ENCODE results near the gene GDPGP1.

DNA sequence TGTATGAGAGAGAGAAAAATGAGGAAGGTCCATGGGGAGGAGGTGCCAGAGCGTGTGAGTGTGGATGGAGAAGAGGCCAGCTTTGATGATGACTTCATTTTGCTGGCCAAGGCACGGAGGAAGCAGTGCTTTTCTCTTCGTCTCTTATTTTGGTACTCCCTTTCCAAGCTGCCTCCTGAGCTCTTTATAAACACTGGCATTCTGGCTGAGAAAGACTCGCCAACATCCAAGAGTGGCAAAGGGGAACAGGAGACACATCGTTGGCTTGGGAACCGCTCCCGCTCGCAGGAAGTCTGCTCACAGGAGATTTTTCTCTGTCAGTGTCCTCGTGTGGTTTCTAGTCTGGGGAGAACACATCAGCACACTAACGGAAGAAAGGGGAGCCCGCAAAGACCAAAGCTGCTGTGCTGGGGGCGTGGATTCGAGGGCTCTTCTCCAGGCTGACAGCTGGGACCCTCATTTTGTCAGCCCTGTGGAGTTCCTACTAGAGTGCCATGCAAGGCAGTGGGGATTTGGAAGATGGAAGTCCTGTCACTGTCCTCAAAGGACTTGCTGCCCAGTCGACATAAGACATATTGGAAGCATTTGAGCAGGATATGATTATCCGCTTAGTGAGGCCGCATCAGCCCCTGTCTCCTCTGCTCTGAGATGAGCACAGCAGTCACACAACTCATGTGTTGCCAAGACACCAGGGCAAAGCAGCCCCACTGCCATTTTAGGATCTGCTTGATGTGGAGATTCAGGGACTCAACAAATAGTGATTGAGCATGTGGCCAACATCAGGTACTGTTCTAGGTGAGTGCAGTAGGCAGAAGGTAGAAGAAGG is 40.8 kb upstream of the GDPGP1 start:
- TF ChIP-seq CTCF (conservative IDR thresholded peaks at IDR 0.05; ENCODE audit: low read depth, low read length): no peak
- no peak for TF ChIP-seq EZH2 (IDR thresholded peaks at IDR 0.05; ENCODE audit: low read length, unreplicated experiment)
- TF ChIP-seq EZH2phosphoT487 (IDR thresholded peaks at IDR 0.05; ENCODE audit: borderline replicate concordance, low read length): no peak
